GM18526 (cell line): ENCODE data around the gene MEIS1.

ENCODE experiments used
- POLR2A ChIP-seq: IDR thresholded peaks from 3 replicates; pipeline ENCODE4 v1.6.1; 2011; ENCODE audit not compliant: insufficient read length; ENCODE audit errors: extremely low read depth

MEIS1 gene

GRCh38 chr2:66565291-66565690, 130.4 kb downstream of the MEIS1 start:
- no peak for TF ChIP-seq POLR2A

- no peak for TF ChIP-seq POLR2A
Measured at GRCh38 chr2:66566726-66567399, 131.9 kb downstream of the MEIS1 start.

GRCh38 chr2:66567729-66568128, 132.8 kb downstream of the MEIS1 start:
- TF ChIP-seq POLR2A: no peak

- TF ChIP-seq POLR2A: no peak
Measured at GRCh38 chr2:66568650-66569300, 133.8 kb downstream of the MEIS1 start.

GRCh38 chr2:66569321-66569851, 134.5 kb downstream of the MEIS1 start:
- no peak for TF ChIP-seq POLR2A

- no peak for TF ChIP-seq POLR2A
Measured at GRCh38 chr2:66569974-66570373, 135.0 kb downstream of the MEIS1 start.

GRCh38 chr2:66570471-66570870, 135.5 kb downstream of the MEIS1 start:
- TF ChIP-seq POLR2A: no peak

GRCh38 chr2:66571918-66572317, 137.0 kb downstream of the MEIS1 start:
- TF ChIP-seq POLR2A: no peak

GRCh38 chr2:66572391-66572790, 137.5 kb downstream of the MEIS1 start:
- TF ChIP-seq POLR2A: no peak

- no peak for TF ChIP-seq POLR2A
Measured at GRCh38 chr2:66573416-66573815, 138.5 kb downstream of the MEIS1 start.

GRCh38 chr2:66573821-66574233, 138.9 kb downstream of the MEIS1 start:
- TF ChIP-seq POLR2A: no peak

GRCh38 chr2:66574701-66575624, 140.0 kb downstream of the MEIS1 start:
- no peak for TF ChIP-seq POLR2A

- TF ChIP-seq POLR2A: no peak
Measured at GRCh38 chr2:66575625-66576310, 140.8 kb downstream of the MEIS1 start.

- TF ChIP-seq POLR2A: no peak
Measured at GRCh38 chr2:66576311-66576560, 141.3 kb downstream of the MEIS1 start.
